Gastrocnemius medialis (tissue), 4 donors: Measurements from ENCODE around the gene DNAH3.

Experiments
- CTCF ChIP-seq, 5 experiments: fragments of 450-650 bp in 3 of 5; fragments of 200-600 bp in 2 of 5; sonication (generic) in 2 of 5; IDR thresholded peaks in 4 of 5; conservative IDR thresholded peaks in 1 of 5; 1 replicate in 4 of 5; 2 replicates in 1 of 5; pipeline ENCODE4 v1.5.1; 2016 to 2019; ENCODE audit warnings: antibody characterized with exemption in 5 of 5, mild to moderate bottlenecking in 3 of 5, moderate library complexity in 3 of 5
- POLR2A ChIP-seq, 2 donors: fragments of 450-650 bp; IDR thresholded peaks; one replicate each; pipeline ENCODE4 v1.6.1; 2017; ENCODE audit warnings: antibody characterized with exemption in 2 of 2, mild to moderate bottlenecking in 2 of 2, moderate library complexity in 2 of 2

- TF ChIP-seq CTCF (IDR thresholded peaks at IDR 0.05 in 4 of 5, conservative IDR thresholded peaks at IDR 0.05 in 1 of 5): no peak
- no peak for TF ChIP-seq POLR2A (IDR thresholded peaks at IDR 0.05)
These were observed 230.6 kb downstream of the DNAH3 start for GRCh38 chr16:20920091-20920490.
